Measurements from ENCODE around the gene EIF4ENIF1.

DNA sequence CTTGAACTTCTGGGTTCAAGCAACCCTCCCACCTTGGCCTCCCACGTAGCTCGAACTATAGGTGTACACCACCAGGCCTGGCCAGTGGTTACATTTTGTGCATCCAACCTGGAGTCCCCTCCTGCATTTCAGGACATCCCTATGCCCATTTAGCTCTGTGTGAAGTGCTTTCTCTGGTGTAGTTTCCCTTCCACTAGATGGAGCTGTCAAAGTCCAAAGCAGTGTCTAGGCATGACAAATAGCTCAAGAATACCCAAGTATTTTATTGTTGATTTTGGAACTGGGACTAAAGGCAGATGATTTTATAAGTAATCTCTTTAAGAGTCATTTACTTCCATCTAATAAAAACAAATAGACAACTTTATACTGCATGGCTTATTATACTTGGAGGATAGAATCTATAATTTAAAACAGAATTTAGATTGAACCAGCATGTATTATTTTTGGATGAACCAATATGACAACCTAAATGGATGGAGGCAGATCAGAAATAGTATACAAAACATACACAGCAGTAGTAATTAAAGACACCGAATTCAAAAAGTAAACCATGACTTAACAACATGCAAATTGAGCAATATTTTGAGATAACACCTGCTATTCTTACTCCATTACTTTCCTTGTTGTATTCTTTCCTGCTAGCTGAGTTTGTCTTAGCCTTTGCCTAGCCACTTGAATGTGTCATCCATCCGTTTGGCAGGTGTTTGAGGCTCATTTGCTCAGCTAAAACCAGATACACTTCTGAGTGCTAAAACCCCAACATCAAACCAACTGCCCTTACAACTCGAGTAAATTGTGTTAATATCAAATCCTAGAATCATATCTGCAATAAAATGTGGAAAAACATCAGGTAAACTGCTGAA is 37.7 kb downstream of the EIF4ENIF1 start:
- TF ChIP-seq CTCF (IDR thresholded peaks at IDR 0.05) (peak in 4 of 6 experiments; percentile 27 to 44 (median 35)), POLR2A (IDR thresholded peaks at IDR 0.05) (no peak)

Measured in adrenal gland (tissue), 5 donors.